SK-N-SH (cell line): ENCODE measurements around the gene KLF16. TPM values are rescaled to one million over a fixed set of nuclear protein-coding genes. Genes with fewer than 3 reads are reported as not detected.

Source experiments
- CTCF ChIA-PET: fragments of 300-600, 350-600 bp; formaldehyde crosslinking; extraction: SDS; loops from one replicate; lab custom pipeline; 2021; lab: Yijun Ruan, JAX
- POLR2A ChIA-PET: fragments of 350-600 bp; sonication (Branson Sonifier 250); formaldehyde crosslinking; extraction: SDS; loops from one replicate; lab custom pipeline; 2020; ENCODE audit warnings: antibody characterized with exemption, inconsistent platforms; lab: Yijun Ruan, JAX
- DNase-seq: peaks from one replicate; pipeline ENCODE4 v3.0.0; 2012
- H2AFZ ChIP-seq: fragments of 200-600 bp; sonication (generic); 2 replicates; pipeline ENCODE4 v1.8.1; 2016; ENCODE audit warnings: antibody characterized with exemption, mild to moderate bottlenecking, low read depth
- H3F3A ChIP-seq: fragments of 200-600 bp; sonication (generic); replicated peaks from 2 replicates; pipeline ENCODE3; 2016; ENCODE audit warnings: antibody characterized with exemption, mild to moderate bottlenecking; ENCODE audit not compliant: insufficient read depth
- H3K27ac ChIP-seq, 2 experiments: fragments of 200-500 bp in 1 of 2; fragments of 200-600 bp in 1 of 2; sonication (Bioruptor generic) in 1 of 2; sonication (generic), shearing (Covaris generic) in 1 of 2; 2 replicates each; pipeline versions ENCODE4 v1.5.1 to v1.6.1; 2014 to 2016; ENCODE audit warnings: low read depth in 2 of 2, inconsistent platforms in 1 of 2, low read length in 1 of 2, mild to moderate bottlenecking in 1 of 2, mixed read lengths in 1 of 2
- H3K27me3 ChIP-seq: fragments of 200-600 bp; sonication (generic), shearing (Covaris generic); 2 replicates; pipeline ENCODE4 v1.6.1; 2016; ENCODE audit warnings: mixed run types; ENCODE audit not compliant: insufficient read depth
- H3K36me3 ChIP-seq, 2 experiments: fragments of 200-500 bp in 1 of 2; fragments of 200-600 bp in 1 of 2; sonication (Bioruptor generic) in 1 of 2; sonication (generic) in 1 of 2; replicated peaks in 1 of 2; 2 replicates each; pipeline versions ENCODE3 to v1.5.1; 2014 to 2016; ENCODE audit warnings: low read length in 1 of 2, mild to moderate bottlenecking in 1 of 2; ENCODE audit not compliant: insufficient read depth in 2 of 2, control insufficient read depth in 1 of 2
- H3K4me1 ChIP-seq, 2 experiments: fragments of 200-500 bp in 1 of 2; fragments of 200-600 bp in 1 of 2; sonication (Bioruptor generic) in 1 of 2; sonication (generic), shearing (Covaris generic) in 1 of 2; 2 replicates each; pipeline versions ENCODE4 v1.5.1 to v1.6.1; 2014 to 2016; ENCODE audit warnings: low read depth in 1 of 2, low read length in 1 of 2, mixed run types in 1 of 2; ENCODE audit not compliant: insufficient read depth in 2 of 2, control insufficient read depth in 1 of 2
- H3K4me2 ChIP-seq: fragments of 200-600 bp; sonication (generic), shearing (Covaris generic); 2 replicates; pipeline ENCODE4 v1.6.1; 2017; ENCODE audit warnings: mixed run types
- H3K4me3 ChIP-seq, 2 experiments: fragments of 200-500 bp in 1 of 2; fragments of 200-600 bp in 1 of 2; sonication (Bioruptor generic) in 1 of 2; sonication (generic), shearing (Covaris generic) in 1 of 2; 2 replicates each; pipeline versions ENCODE4 v1.5.1 to v1.8.1; 2014 to 2016; ENCODE audit warnings: low read depth in 2 of 2, inconsistent platforms in 1 of 2, low read length in 1 of 2, mild to moderate bottlenecking in 1 of 2, mixed read lengths in 1 of 2, moderate library complexity in 1 of 2
- H3K79me2 ChIP-seq: fragments of 200-600 bp; sonication (generic); 2 replicates; pipeline ENCODE4 v1.8.1; 2017; ENCODE audit warnings: mild to moderate bottlenecking; ENCODE audit not compliant: insufficient read depth
- H3K9ac ChIP-seq: fragments of 200-600 bp; sonication (generic); 2 replicates; pipeline ENCODE4 v1.6.1; 2017; ENCODE audit warnings: mixed run types
- H3K9me2 ChIP-seq: fragments of 200-600 bp; sonication (generic); 2 replicates; pipeline ENCODE4 v1.6.1; 2017; ENCODE audit warnings: mixed run types
- H3K9me3 ChIP-seq: fragments of 200-600 bp; sonication (generic); 2 replicates; pipeline ENCODE4 v1.6.1; 2017; ENCODE audit warnings: mixed run types, mild to moderate bottlenecking, moderate library complexity
- H4K20me1 ChIP-seq: fragments of 200-600 bp; sonication (generic); 2 replicates; pipeline ENCODE4 v1.6.1; 2017; ENCODE audit warnings: mild to moderate bottlenecking, mixed run types; ENCODE audit not compliant: insufficient read depth
- CTCF ChIP-seq: fragments of 200-600 bp; sonication (generic); IDR thresholded peaks from 2 replicates; pipeline ENCODE4 v1.6.1; 2017; ENCODE audit warnings: antibody characterized with exemption, mild to moderate bottlenecking, moderate library complexity
- ELF1 ChIP-seq: IDR thresholded peaks from 2 replicates; pipeline ENCODE4 v1.4.0; 2012
- EP300 ChIP-seq, 2 experiments: IDR thresholded peaks; 2 replicates each; pipeline versions ENCODE4 v1.4.0 to v1.6.1; 2012; ENCODE audit warnings: borderline replicate concordance in 1 of 2, low read depth in 1 of 2, low read length in 1 of 2
- FOXM1 ChIP-seq: IDR thresholded peaks from 2 replicates; pipeline ENCODE4 v1.4.0; 2012; ENCODE audit warnings: low read depth, mild to moderate bottlenecking
- GABPA ChIP-seq: IDR thresholded peaks from 2 replicates; pipeline ENCODE4 v1.4.0; 2012; ENCODE audit warnings: low read depth, mild to moderate bottlenecking
- MEF2A ChIP-seq: IDR thresholded peaks from 2 replicates; pipeline ENCODE4 v1.4.0; 2012; ENCODE audit warnings: low read depth, borderline replicate concordance
- NFIC ChIP-seq: IDR thresholded peaks from 2 replicates; pipeline ENCODE4 v1.4.0; 2012; ENCODE audit warnings: borderline replicate concordance
- RFX5 ChIP-seq: IDR thresholded peaks from 2 replicates; pipeline ENCODE4 v1.6.1; 2012; ENCODE audit warnings: mild to moderate bottlenecking, improper control_type of control experiment, low read length
- RXRA ChIP-seq: IDR thresholded peaks from 2 replicates; pipeline ENCODE4 v1.4.0; 2012; ENCODE audit warnings: low read depth, mild to moderate bottlenecking, borderline replicate concordance
- TAF1 ChIP-seq: IDR thresholded peaks from 2 replicates; pipeline ENCODE4 v1.6.1; 2012; ENCODE audit warnings: low read depth, mild to moderate bottlenecking, low read length, moderate library complexity, borderline replicate concordance
- USF2 ChIP-seq: fragments of 150-350 bp; IDR thresholded peaks from 2 replicates; pipeline ENCODE4 v1.6.1; 2017; ENCODE audit warnings: antibody characterized with exemption, low read length, low read depth, borderline replicate concordance
- WGBS: methylation state at CpG from one replicate; pipeline ENCODE4 v1.1.6; 2017; ENCODE audit warnings: low lambda C conversion rate; 5-methylcytosine and 5-hydroxymethylcytosine counted together
- polyA plus RNA-seq, 3 experiments: library from polyadenylated mRNA; depleted of rRNA; stranded (reverse); fragments of >200 nt; gene quantifications; 2 replicates each; pipeline ENCODE4 v1.2.3, GENCODE V29; 2012

The KLF16 gene
- polyA plus RNA-seq, 1 of the 3 experiments (the other 2 are of a cell fraction): 16.1 TPM

GRCh38 chr19:1827566-1828278, 35.7 kb downstream of the KLF16 start:
- 92% methylated on average over 18 of the region's 41 CpGs for WGBS
- Histone ChIP-seq H3K9ac (no peak overlapping the region), H3K36me3 (peaks cover 12 to 20% of the 10 kb centered on the region in 2 experiments), H2AFZ (no peak overlapping the region), H3K4me3 (no peak overlapping the region), H3K9me2 (no peaks in the 10 kb centered on the region), H3F3A (peaks cover 6% of the 10 kb centered on the region), H3K27ac (no peak overlapping the region), H3K4me1 (peaks cover 0 to 7% of the 10 kb centered on the region in 2 experiments; a peak in 1 of 4 replicates), H3K79me2 (peaks cover 52% of the 10 kb centered on the region), H3K4me2 (no peak overlapping the region), H4K20me1 (peaks cover 32% of the 10 kb centered on the region), H3K9me3 (no peaks in the 10 kb centered on the region), H3K27me3 (no peaks in the 10 kb centered on the region)
- ChIA-PET CTCF (interaction anchor here (1.0 to 8.1 kb wide), 9 partner anchors 13 to 155 kb away, joined by 3 to 188 read pairs (median 17); partner anchors contain the start of gene ATP8B3), POLR2A (interaction anchor here (0.8 to 1.1 kb wide), 2 partner anchors 10 to 188 kb away, joined by 3 read pairs; no protein-coding TSS in a partner anchor)
- TF ChIP-seq FOXM1 (no peak), RFX5 (no peak), TAF1 (no peak)
- no peak for DNase-seq

GRCh38 chr19:1826557-1827521, 36.5 kb downstream of the KLF16 start:
- Histone ChIP-seq H3K4me2 (no peak overlapping the region), H3K36me3 (peaks cover 12 to 27% of the 10 kb centered on the region in 2 experiments), H3K27me3 (no peaks in the 10 kb centered on the region), H3K9me3 (no peaks in the 10 kb centered on the region), H3K27ac (no peak overlapping the region), H3K79me2 (peaks cover 48% of the 10 kb centered on the region), H3K9ac (no peak overlapping the region), H3K4me3 (no peak overlapping the region), H3K4me1 (peaks cover 0 to 7% of the 10 kb centered on the region in 2 experiments; a peak in 1 of 4 replicates), H3K9me2 (no peaks in the 10 kb centered on the region), H3F3A (peaks cover 6% of the 10 kb centered on the region), H2AFZ (no peak overlapping the region), H4K20me1 (peaks cover 27% of the 10 kb centered on the region)
- no peak for TF ChIP-seq RFX5
- no peak for TF ChIP-seq USF2
- TF ChIP-seq GABPA: no peak
- no peak for TF ChIP-seq MEF2A
- no peak for TF ChIP-seq CTCF
- TF ChIP-seq EP300 (IDR thresholded peaks at IDR 0.05; ENCODE audit: borderline replicate concordance in 1 of 2, low read depth in 1 of 2, low read length in 1 of 2): no peak
- no peak for TF ChIP-seq ELF1
- TF ChIP-seq RXRA: no peak
- no peak for TF ChIP-seq NFIC
- WGBS: 83% methylated on average over 25 of the region's 63 CpGs
- POLR2A ChIA-PET: interaction anchor here (0.6 kb wide), 1 partner anchor 35 kb away, joined by 4 read pairs; no protein-coding TSS in a partner anchor
- DNase-seq: peak; percentile 58
- CTCF ChIA-PET: interaction anchor here (0.6 to 8.1 kb wide), 54 partner anchors 9 to 396 kb away, joined by 3 to 188 read pairs (median 4); partner anchors contain the start of genes ATP8B3, REXO1 and UQCR11
